Activated T-helper 2 cell treated with anti-CD3 and anti-CD28 coated beads, Interferon-gamma antibody, Interleukin-2, Interleukin-4, amounts not matched to agents 10 μg/mL and 5 μg/mL and 100 μg/mL, durations not matched to agents 14 hours and 24 hours and 36 hours (primary cell): ENCODE measurements around the gene MYD88. TPM values are rescaled to one million over a fixed set of nuclear protein-coding genes. Genes with fewer than 3 reads are reported as not detected.

Experiments
- DNase-seq: peaks from one replicate; pipeline ENCODE4 v3.0.0; 2021; ENCODE audit warnings: low spot score
- H3K27ac Mint-ChIP-seq: one replicate; pipeline ENCODE4 v1.8.0; 2021; ENCODE audit warnings: mixed read lengths
- H3K27me3 Mint-ChIP-seq: one replicate; pipeline ENCODE4 v1.8.0; 2021; ENCODE audit warnings: low read depth, mixed read lengths
- H3K36me3 Mint-ChIP-seq: one replicate; pipeline ENCODE4 v1.8.0; 2021; ENCODE audit warnings: low read depth, mixed read lengths
- H3K4me1 Mint-ChIP-seq: one replicate; pipeline ENCODE4 v1.8.0; 2021; ENCODE audit warnings: low read depth, mixed read lengths
- H3K4me3 Mint-ChIP-seq: one replicate; pipeline ENCODE4 v1.8.0; 2021; ENCODE audit warnings: low read depth, mild to moderate bottlenecking, moderate library complexity, mixed read lengths
- H3K9me3 Mint-ChIP-seq: one replicate; pipeline ENCODE4 v1.8.0; 2021; ENCODE audit warnings: mixed read lengths
- intact Hi-C: fragments of 100-400 bp; cut with micrococcal nuclease; formaldehyde crosslinking; loops from one replicate; pipeline ENCODE4 v1.15.1; 2023
- total RNA-seq: library from RNA; stranded (reverse); gene quantifications from 2 replicates; pipeline ENCODE4 v1.2.3, GENCODE V29; 2022

The MYD88 gene
- total RNA-seq, result 36.5 and 46.5 TPM in 2 replicates

GRCh38 chr3:38138349-38139190 is at the start of gene MYD88:
TSS of gene MYD88 (plus strand) at chr3:38138661. CDS start at chr3:38138701, 40 bp downstream.
- peak; percentile 83 for DNase-seq
- Mint-ChIP-seq H3K4me3 (peak within 1 kb of the TSS; percentile 85), H3K36me3 (peaks cover 43% of the 10 kb centered on the region), H3K27me3 (no peaks in the 10 kb centered on the region), H3K9me3 (no peaks in the 10 kb centered on the region), H3K27ac (peak within 1 kb of the TSS; percentile 98), H3K4me1 (peaks cover 44% of the 10 kb centered on the region)
- intact Hi-C loops, result loop anchor here (5.0 kb wide), 3 partner anchors 119 to 1146 kb away; partner anchors contain the start of genes EPM2AIP1 and MLH1

DNA sequence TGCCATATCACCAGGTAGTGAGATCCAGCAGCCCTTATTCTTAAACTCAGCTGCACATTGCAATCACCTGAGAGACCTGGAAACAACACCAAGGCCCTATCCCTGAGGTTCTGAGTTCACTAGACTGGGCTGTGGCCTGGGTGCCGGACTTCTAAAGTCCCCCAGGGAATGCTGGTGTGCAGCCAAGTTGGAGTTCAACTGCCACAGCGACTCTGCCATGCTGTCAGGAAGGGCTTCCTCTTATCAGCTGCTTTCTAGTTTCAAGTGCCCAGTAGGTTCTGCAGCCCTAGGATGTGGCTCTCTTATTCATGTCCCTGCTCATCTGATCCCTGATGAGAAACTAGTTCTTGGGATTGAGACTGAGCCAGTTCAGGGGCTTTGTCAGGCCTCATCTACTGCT is 49.3 kb upstream of the MYD88 start:
- no peaks in the 10 kb centered on the region for H3K36me3 Mint-ChIP-seq
- no peak overlapping the region for H3K27ac Mint-ChIP-seq
- peaks cover 13% of the 10 kb centered on the region for H3K27me3 Mint-ChIP-seq
- intact Hi-C loops, result no loop called here
- H3K9me3 Mint-ChIP-seq, result peaks cover 6% of the 10 kb centered on the region
- no peak for DNase-seq
- H3K4me3 Mint-ChIP-seq, result no peak overlapping the region
- no peaks in the 10 kb centered on the region for H3K4me1 Mint-ChIP-seq

DNA sequence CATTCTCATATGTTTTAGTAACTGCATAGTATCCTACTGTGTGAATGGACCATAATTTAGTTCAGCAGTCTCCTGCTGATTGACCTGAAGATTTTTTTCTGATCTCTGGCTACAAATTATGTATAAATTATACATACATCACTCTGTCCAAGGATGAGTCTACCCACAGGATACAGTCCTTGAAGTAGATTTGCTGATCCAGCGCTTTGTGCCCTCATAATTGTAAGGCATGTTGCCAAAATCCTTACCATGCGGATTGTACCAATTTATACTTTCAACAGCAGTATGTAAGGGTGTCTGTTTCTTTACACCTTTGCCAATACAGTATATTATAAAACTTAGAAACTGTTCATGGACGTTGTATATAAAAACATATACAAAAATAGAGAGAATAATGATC is 48.0 kb upstream of the MYD88 start:
- H3K4me3 Mint-ChIP-seq, result no peak overlapping the region
- no peaks in the 10 kb centered on the region for H3K36me3 Mint-ChIP-seq
- no peaks in the 10 kb centered on the region for H3K9me3 Mint-ChIP-seq
- H3K27me3 Mint-ChIP-seq, result peaks cover 13% of the 10 kb centered on the region
- intact Hi-C loops, result no loop called here
- no peaks in the 10 kb centered on the region for H3K4me1 Mint-ChIP-seq
- DNase-seq, result no peak
- H3K27ac Mint-ChIP-seq, result no peak overlapping the region

- DNase-seq, result no peak
- no peaks in the 10 kb centered on the region for H3K36me3 Mint-ChIP-seq
- no peak overlapping the region for H3K4me3 Mint-ChIP-seq
- intact Hi-C loops, result no loop called here
- no peaks in the 10 kb centered on the region for H3K4me1 Mint-ChIP-seq
- no peaks in the 10 kb centered on the region for H3K9me3 Mint-ChIP-seq
- no peak overlapping the region for H3K27ac Mint-ChIP-seq
- H3K27me3 Mint-ChIP-seq, result peaks cover 13% of the 10 kb centered on the region
Measured at GRCh38 chr3:38094999-38095398, 43.5 kb upstream of the MYD88 start.

GRCh38 chr3:38095669-38096483 is 42.6 kb upstream of the MYD88 start:
- Mint-ChIP-seq H3K4me1 (no peaks in the 10 kb centered on the region), H3K27me3 (peaks cover 12% of the 10 kb centered on the region), H3K27ac (no peak overlapping the region), H3K36me3 (no peaks in the 10 kb centered on the region), H3K9me3 (no peaks in the 10 kb centered on the region), H3K4me3 (no peak overlapping the region)
- intact Hi-C loops, result no loop called here
- no peak for DNase-seq

DNA sequence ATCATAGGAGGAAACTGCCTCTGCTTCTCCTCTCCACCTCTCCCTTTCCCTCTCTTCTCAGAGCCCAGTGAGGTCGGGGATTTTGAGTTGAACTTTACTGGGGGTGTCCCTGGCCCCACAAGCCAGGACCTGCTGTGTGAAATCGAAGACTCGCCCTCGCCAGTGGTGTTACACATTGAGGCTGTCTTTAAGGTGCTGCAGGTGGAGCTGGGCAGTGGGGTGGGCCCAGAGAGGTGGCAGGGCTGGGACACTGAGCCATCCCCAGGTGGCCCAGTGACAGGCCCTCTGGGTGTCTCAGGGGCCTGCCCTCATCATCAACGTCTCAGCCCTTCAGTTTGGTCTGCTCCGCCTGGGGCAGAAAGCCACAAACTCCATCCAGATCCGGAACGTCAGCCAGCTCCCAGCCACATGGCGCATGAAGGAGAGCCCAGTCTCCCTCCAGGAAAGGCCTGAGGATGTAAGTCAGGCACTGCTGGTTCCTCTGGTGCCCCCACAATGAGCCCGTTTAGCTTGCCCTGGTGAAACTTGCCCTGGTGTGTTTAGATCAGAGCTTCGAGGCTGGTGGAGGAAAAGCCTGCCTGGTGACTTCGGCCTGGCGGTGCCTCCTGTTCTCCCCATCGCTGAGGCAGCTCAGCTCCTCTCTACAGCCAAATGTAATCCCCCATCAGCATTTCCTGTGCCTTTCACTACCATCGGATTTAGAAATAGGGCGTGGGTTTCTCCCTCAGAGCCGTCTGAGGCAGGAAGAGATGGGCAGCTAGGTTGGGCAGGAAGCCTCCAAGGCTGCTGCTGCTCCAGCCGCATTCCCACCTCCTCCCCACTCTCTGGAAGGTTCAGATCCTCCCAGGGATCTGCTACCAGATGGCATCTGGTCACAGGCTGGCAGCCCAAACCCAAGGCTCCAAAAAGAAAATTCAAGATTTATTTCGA is 40.8 kb upstream of the MYD88 start:
- DNase-seq, result no peak
- Mint-ChIP-seq H3K9me3 (no peaks in the 10 kb centered on the region), H3K4me1 (no peaks in the 10 kb centered on the region), H3K36me3 (no peaks in the 10 kb centered on the region), H3K4me3 (no peak overlapping the region), H3K27me3 (peaks cover 2% of the 10 kb centered on the region), H3K27ac (no peak overlapping the region)
- intact Hi-C loops, result no loop called here

GRCh38 chr3:38098376-38098723 is 40.1 kb upstream of the MYD88 start:
- no peak overlapping the region for H3K27ac Mint-ChIP-seq
- no peak for DNase-seq

GRCh38 chr3:38099518-38099917 is 38.9 kb upstream of the MYD88 start:
- no peak overlapping the region for H3K27ac Mint-ChIP-seq
- DNase-seq, result no peak
- H3K4me3 Mint-ChIP-seq, result no peak overlapping the region
- intact Hi-C loops, result no loop called here
- H3K9me3 Mint-ChIP-seq, result no peaks in the 10 kb centered on the region
- H3K27me3 Mint-ChIP-seq, result peaks cover 9% of the 10 kb centered on the region
- no peaks in the 10 kb centered on the region for H3K4me1 Mint-ChIP-seq
- no peaks in the 10 kb centered on the region for H3K36me3 Mint-ChIP-seq

More at GRCh38 chr3:38098376-38098723, 40.1 kb upstream of the MYD88 start:
- intact Hi-C loops, result no loop called here
- Mint-ChIP-seq H3K4me3 (no peak overlapping the region), H3K4me1 (no peaks in the 10 kb centered on the region), H3K27me3 (peaks cover 6% of the 10 kb centered on the region), H3K9me3 (no peaks in the 10 kb centered on the region), H3K36me3 (no peaks in the 10 kb centered on the region)

DNA sequence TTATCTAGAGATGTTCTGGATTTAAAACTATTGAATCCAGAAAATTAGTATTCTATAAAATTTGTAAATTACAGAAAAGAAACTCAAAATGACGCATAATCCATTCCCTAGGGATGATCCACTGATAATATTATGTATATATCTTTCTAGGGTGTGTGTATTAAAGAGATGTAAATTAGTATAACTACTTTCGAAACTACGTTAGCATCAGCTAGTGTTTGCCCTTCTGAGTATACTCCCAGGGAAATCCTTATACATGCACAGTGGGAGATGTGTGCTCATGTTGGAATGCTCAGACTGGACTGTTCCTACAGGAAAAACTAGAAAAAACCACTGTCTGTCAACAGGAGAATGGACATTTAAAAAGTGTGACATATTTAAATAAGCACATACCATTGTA is 38.0 kb upstream of the MYD88 start:
- Mint-ChIP-seq H3K27ac (no peak overlapping the region), H3K36me3 (no peaks in the 10 kb centered on the region), H3K4me3 (no peak overlapping the region), H3K9me3 (peaks cover 6% of the 10 kb centered on the region), H3K4me1 (no peaks in the 10 kb centered on the region), H3K27me3 (peaks cover 13% of the 10 kb centered on the region)
- no peak for DNase-seq
- intact Hi-C loops, result no loop called here

GRCh38 chr3:38101811-38102443 is 36.5 kb upstream of the MYD88 start:
- Mint-ChIP-seq H3K27me3 (peaks cover 19% of the 10 kb centered on the region), H3K9me3 (peaks cover 9% of the 10 kb centered on the region), H3K4me3 (no peak overlapping the region), H3K36me3 (peaks cover 3% of the 10 kb centered on the region), H3K27ac (no peak overlapping the region), H3K4me1 (no peaks in the 10 kb centered on the region)
- no peak for DNase-seq
- intact Hi-C loops, result no loop called here

- intact Hi-C loops, result no loop called here
- DNase-seq, result no peak
- no peak overlapping the region for H3K27ac Mint-ChIP-seq
Measured at GRCh38 chr3:38102444-38102814, 36.0 kb upstream of the MYD88 start.

DNA sequence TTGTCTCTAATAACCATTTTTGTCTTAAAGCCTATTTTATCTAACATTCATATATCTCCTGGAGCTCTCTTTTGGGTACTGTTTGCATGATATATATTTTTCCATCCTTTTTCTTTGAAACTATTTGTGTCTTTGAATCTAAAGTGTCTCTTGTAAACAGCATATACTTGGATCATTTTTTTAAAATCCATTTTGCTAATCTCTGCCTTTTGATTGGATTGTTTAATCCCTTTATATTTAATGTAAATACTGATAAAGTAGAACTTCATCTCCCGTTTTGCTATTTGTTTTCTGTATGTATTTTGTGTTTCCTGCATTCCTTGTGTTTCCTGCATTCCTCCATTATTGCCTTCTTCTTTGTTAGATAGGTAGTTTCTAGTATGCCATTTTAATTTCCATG is 32.9 kb upstream of the MYD88 start:
- Mint-ChIP-seq H3K4me1 (no peaks in the 10 kb centered on the region), H3K27me3 (peaks cover 19% of the 10 kb centered on the region), H3K27ac (no peak overlapping the region), H3K4me3 (no peak overlapping the region), H3K36me3 (peaks cover 3% of the 10 kb centered on the region), H3K9me3 (peaks cover 9% of the 10 kb centered on the region)
- DNase-seq, result no peak
- intact Hi-C loops, result no loop called here

More at GRCh38 chr3:38102444-38102814, 36.0 kb upstream of the MYD88 start:
- Mint-ChIP-seq H3K27me3 (peaks cover 19% of the 10 kb centered on the region), H3K4me1 (no peaks in the 10 kb centered on the region), H3K36me3 (peaks cover 3% of the 10 kb centered on the region), H3K9me3 (peaks cover 9% of the 10 kb centered on the region), H3K4me3 (no peak overlapping the region)
